ENCODE measurements around the gene CDK16.

DNA sequence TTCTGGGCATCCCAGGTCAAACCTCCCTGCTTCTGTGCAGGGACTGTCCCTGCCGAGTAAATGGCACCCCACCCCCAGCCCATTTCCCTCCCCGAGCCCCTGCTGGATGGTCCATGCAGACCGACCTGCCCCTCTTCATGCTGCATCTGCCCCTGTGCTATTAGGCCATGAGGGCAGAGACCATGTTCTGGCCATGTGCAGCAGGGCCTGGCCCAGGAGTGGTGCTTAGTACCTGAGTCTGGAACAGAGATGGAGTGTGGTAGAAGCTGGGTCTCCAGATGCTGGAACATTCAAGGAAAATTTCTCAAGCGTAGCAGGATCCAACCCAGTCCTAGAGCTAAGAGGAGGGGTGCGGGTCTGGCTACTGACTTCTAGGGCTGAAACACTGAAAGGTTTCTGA is 40.1 kb upstream of the CDK16 start:
- TF ChIP-seq CTCF (IDR thresholded peaks at IDR 0.05): no peak
- no peak for TF ChIP-seq ZFX (IDR thresholded peaks at IDR 0.05; ENCODE audit: borderline replicate concordance)
